Spinal cord (tissue), 10 donors: ENCODE data around the gene SPECC1. TPM values are rescaled to one million over a fixed set of nuclear protein-coding genes. Genes with fewer than 3 reads are reported as not detected.
"Not testable (repeated sequence)": the region's sequence is repeated elsewhere in the genome, so short reads cannot be mapped to it uniquely, and the experiment has no call there.

ENCODE experiments used
- DNase-seq, 6 donors: peaks; one replicate each; pipeline versions ENCODE4 v3.0.0 to v3.0.0-alpha.2; 2013 to 2015; ENCODE audit warnings: low spot score in 6 of 6, low read depth in 4 of 6
- H3K27ac ChIP-seq: one replicate; pipeline ENCODE4 v1.5.1; 2013; ENCODE audit warnings: low read depth, low read length, control low read depth
- H3K27me3 ChIP-seq: one replicate; pipeline ENCODE4 v1.6.1; 2013; ENCODE audit warnings: low read length; ENCODE audit not compliant: control insufficient read depth, insufficient read depth
- H3K36me3 ChIP-seq: one replicate; pipeline ENCODE4 v1.6.1; 2013; ENCODE audit warnings: low read length; ENCODE audit not compliant: control insufficient read depth, insufficient read depth
- H3K4me1 ChIP-seq: one replicate; pipeline ENCODE4 v1.6.1; 2013; ENCODE audit warnings: low read length; ENCODE audit not compliant: control insufficient read depth, insufficient read depth
- H3K4me3 ChIP-seq: one replicate; pipeline ENCODE4 v1.5.1; 2013; ENCODE audit warnings: low read depth, low read length, control low read depth
- H3K9me3 ChIP-seq: one replicate; pipeline ENCODE4 v1.6.1; 2013; ENCODE audit warnings: low read length; ENCODE audit not compliant: control insufficient read depth, insufficient read depth
- WGBS: methylation state at CpG from one replicate; pipeline ENCODE4 v1.1.5; 2013; ENCODE audit warnings: missing lambda C conversion rate; ENCODE audit not compliant: insufficient coverage; 5-methylcytosine and 5-hydroxymethylcytosine counted together
- polyA plus RNA-seq, 2 donors: library from polyadenylated mRNA; unstranded; fragments of 120-200 nt; gene quantifications; one replicate each; pipeline ENCODE4 v1.2.1, GENCODE V29; 2013; ENCODE audit not compliant: insufficient read length in 2 of 2
- total RNA-seq, 2 donors: library from RNA; depleted of rRNA in 1 of 2; stranded (reverse); fragments of 120-200 nt in 1 of 2; fragments of >200 nt in 1 of 2; gene quantifications; one replicate each; pipeline versions ENCODE4 v1.2.3 to v1.2.4, GENCODE V29; 2013 to 2014
- donor health status: healthy.

The SPECC1 gene
- total and polyA plus RNA-seq, 4 donors, result 45.6 to 52.1 (median 49.9) TPM

- Histone ChIP-seq H3K4me3 (peak overlapping the region; percentile 60), H3K27me3 (no peaks in the 10 kb centered on the region), H3K4me1 (peaks cover 28% of the 10 kb centered on the region), H3K36me3 (no peaks in the 10 kb centered on the region), H3K27ac (no peak overlapping the region), H3K9me3 (no peaks in the 10 kb centered on the region)
- 9% methylated on average over 8 of the region's 12 CpGs for WGBS
- DNase-seq, result no peak
Measured at GRCh38 chr17:20157001-20157310, 147.8 kb downstream of the SPECC1 start.

- Histone ChIP-seq H3K4me3 (no peak overlapping the region), H3K27me3 (no peaks in the 10 kb centered on the region), H3K27ac (no peak overlapping the region), H3K9me3 (no peaks in the 10 kb centered on the region), H3K4me1 (peaks cover 28% of the 10 kb centered on the region), H3K36me3 (no peaks in the 10 kb centered on the region)
- 65% methylated on average over 3 of the region's 5 CpGs for WGBS
- no peak for DNase-seq
Measured at GRCh38 chr17:20158580-20158979, 149.4 kb downstream of the SPECC1 start.

GRCh38 chr17:20159406-20160069 is 150.4 kb downstream of the SPECC1 start:
- H3K27ac ChIP-seq, result no peak overlapping the region
- H3K27me3 ChIP-seq, result no peaks in the 10 kb centered on the region
- H3K9me3 ChIP-seq, result no peaks in the 10 kb centered on the region
- H3K4me1 ChIP-seq, result peaks cover 28% of the 10 kb centered on the region
- H3K36me3 ChIP-seq, result no peaks in the 10 kb centered on the region
- 92% methylated on average over 3 of the region's 4 CpGs for WGBS
- no peak overlapping the region for H3K4me3 ChIP-seq
- DNase-seq, result no peak

GRCh38 chr17:20165516-20165915 is 156.4 kb downstream of the SPECC1 start:
- WGBS, result 88% methylated on average over 2 of the region's 4 CpGs
- H3K27me3 ChIP-seq, H3K4me1 ChIP-seq, H3K9me3 ChIP-seq, H3K36me3 ChIP-seq, DNase-seq, H3K27ac ChIP-seq, H3K4me3 ChIP-seq: not testable (repeated sequence)

- no peak overlapping the region for H3K27ac ChIP-seq
Measured at GRCh38 chr17:20170085-20170484, 160.9 kb downstream of the SPECC1 start.

GRCh38 chr17:20171741-20172365 is 162.7 kb downstream of the SPECC1 start:
- no peaks in the 10 kb centered on the region for H3K36me3 ChIP-seq
- WGBS, result 100% methylated on average over 1 of the region's 2 CpGs
- H3K9me3 ChIP-seq, result no peaks in the 10 kb centered on the region
- no peaks in the 10 kb centered on the region for H3K27me3 ChIP-seq
- H3K4me3 ChIP-seq, result no peak overlapping the region
- H3K27ac ChIP-seq, result no peak overlapping the region
- peaks cover 13% of the 10 kb centered on the region for H3K4me1 ChIP-seq
- no peak for DNase-seq

More at GRCh38 chr17:20170085-20170484, 160.9 kb downstream of the SPECC1 start:
- 100% methylated on average over 1 of the region's 3 CpGs for WGBS
- Histone ChIP-seq H3K27me3 (no peaks in the 10 kb centered on the region), H3K4me1 (peaks cover 13% of the 10 kb centered on the region), H3K4me3 (no peak overlapping the region), H3K36me3 (no peaks in the 10 kb centered on the region), H3K9me3 (no peaks in the 10 kb centered on the region)
- DNase-seq, result no peak

GRCh38 chr17:20172376-20172775 is 163.2 kb downstream of the SPECC1 start:
- Histone ChIP-seq H3K27ac (no peak overlapping the region), H3K36me3 (no peaks in the 10 kb centered on the region), H3K4me1 (peaks cover 13% of the 10 kb centered on the region), H3K4me3 (no peak overlapping the region), H3K9me3 (no peaks in the 10 kb centered on the region), H3K27me3 (no peaks in the 10 kb centered on the region)
- WGBS, result 70% methylated on average over 2 of the region's 2 CpGs
- DNase-seq, result no peak

GRCh38 chr17:20173091-20173490 is 163.9 kb downstream of the SPECC1 start:
- no CpG with 5 or more reads among the region's 1 CpG for WGBS
- Histone ChIP-seq H3K4me1 (peaks cover 13% of the 10 kb centered on the region), H3K27me3 (no peaks in the 10 kb centered on the region), H3K4me3 (no peak overlapping the region), H3K36me3 (no peaks in the 10 kb centered on the region), H3K9me3 (no peaks in the 10 kb centered on the region), H3K27ac (no peak overlapping the region)
- no peak for DNase-seq

GRCh38 chr17:20174588-20175265 is 165.6 kb downstream of the SPECC1 start:
- H3K4me1 ChIP-seq, result peaks cover 18% of the 10 kb centered on the region
- H3K9me3 ChIP-seq, result no peaks in the 10 kb centered on the region
- H3K27ac ChIP-seq, result no peak overlapping the region
- H3K4me3 ChIP-seq, result no peak overlapping the region
- no peaks in the 10 kb centered on the region for H3K27me3 ChIP-seq
- no peak for DNase-seq
- 90% methylated on average over 11 of the region's 12 CpGs for WGBS
- H3K36me3 ChIP-seq, result no peaks in the 10 kb centered on the region

GRCh38 chr17:20179041-20179440 is 169.9 kb downstream of the SPECC1 start:
- Histone ChIP-seq H3K27me3 (no peaks in the 10 kb centered on the region), H3K4me1 (peaks cover 15% of the 10 kb centered on the region), H3K36me3 (no peaks in the 10 kb centered on the region), H3K27ac (no peak overlapping the region), H3K4me3 (no peak overlapping the region), H3K9me3 (no peaks in the 10 kb centered on the region)
- DNase-seq, result peak in 1 of 6 donors; percentile 64
- WGBS, result 37% methylated on average over 3 of the region's 3 CpGs
